HG02852 (cell line): ENCODE results near the gene KLHDC2.
"Not testable (repeated sequence)": the region's sequence is repeated elsewhere in the genome, so short reads cannot be mapped to it uniquely, and the experiment has no call there.

Experiments
- ATAC-seq: cut with Tn5 transposase; IDR thresholded peaks from one replicate; pipeline ENCODE4 v1.9.1; 2021; ENCODE audit warnings: mild to moderate bottlenecking, moderate library complexity; ENCODE audit not compliant: unreplicated experiment

KLHDC2 gene

DNA sequence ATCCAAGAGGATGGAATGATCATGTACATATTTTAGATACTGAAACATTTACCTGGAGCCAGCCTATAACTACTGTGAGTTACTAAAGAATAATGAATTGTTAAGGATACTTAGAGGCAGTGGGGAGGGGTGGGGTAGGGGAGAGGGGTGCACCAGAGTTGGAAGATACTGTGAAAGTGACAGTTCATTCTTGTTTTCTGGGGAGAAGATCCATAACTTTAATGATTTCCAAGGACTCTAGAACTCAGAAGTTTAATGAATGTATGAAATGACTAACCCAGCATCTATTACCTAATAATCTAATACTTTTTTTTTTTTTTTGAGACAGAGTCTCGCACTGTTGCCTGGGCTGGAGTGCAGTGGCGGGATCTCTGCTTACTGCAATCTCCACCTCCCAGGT is 10.5 kb downstream of the KLHDC2 start:
- no peak for ATAC-seq

GRCh38 chr14:49781040-49781439 is 13.1 kb downstream of the KLHDC2 start:
- not testable (repeated sequence) for ATAC-seq

DNA sequence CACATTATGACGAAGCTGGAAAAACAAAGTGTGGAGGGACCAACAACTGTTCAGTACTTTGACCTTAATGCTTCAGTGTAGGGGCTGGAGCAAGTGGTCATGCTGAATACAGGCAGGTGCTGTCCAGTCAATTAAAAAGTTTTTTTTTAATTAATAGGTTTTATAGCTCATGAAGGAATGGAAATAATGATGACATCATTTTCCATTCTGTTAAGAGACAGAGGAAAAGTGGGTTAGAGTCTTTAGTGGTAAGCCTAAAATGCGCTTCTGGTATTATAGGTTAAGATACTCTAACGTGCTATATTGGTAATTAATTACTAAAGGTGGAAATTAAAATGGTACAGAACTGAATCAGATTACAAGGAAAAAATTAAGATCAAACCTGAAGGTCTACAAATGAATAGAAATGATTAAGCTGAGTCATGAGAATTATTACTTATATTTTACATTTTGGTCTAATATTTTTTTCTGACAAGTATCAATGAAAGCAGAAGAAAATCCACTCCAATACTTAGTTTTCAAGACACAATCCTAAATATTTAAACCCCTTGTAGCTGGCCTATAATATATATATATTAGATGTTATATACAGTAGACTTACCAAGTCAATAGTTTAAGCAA is 15.6 kb downstream of the KLHDC2 start:
- no peak for ATAC-seq

- no peak for ATAC-seq
These were observed 18.4 kb downstream of the KLHDC2 start for GRCh38 chr14:49786315-49786714.

DNA sequence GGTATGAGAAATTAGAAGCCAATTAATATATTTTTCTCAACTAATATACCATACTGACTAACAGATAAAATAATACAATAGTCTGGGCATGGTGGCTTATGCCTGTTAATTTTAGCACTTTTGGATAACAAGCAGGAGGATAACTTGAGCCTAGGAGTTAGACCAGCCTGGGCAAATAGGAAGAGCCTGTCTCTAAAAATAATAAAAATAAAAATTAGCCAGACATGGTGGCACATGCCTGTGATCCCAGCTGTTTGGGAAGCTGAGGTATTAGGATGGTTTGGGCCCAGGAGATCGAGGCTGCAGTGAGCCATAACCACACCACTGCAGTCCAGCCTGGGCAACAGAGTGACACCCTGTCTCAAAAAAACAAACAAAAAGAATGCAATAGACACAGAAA is 24.7 kb downstream of the KLHDC2 start:
- no peak for ATAC-seq

DNA sequence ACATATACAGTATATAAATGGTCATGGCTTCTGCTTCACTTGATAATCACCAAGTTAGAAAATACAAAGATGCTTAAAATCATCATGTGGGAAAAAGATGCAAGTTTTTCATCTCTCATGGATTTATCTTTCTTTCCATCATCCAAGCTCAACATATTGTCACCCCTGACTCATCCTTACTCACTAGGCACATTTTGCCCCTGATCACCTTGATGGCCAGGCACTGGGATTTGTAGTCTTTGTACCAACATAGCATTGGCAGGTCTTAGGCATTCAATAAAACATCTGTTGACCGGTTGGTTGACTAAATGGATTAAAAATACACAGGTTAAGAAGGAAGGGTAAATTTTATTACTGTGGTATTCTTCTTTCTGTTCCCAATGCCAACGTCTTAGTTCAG is 28.1 kb downstream of the KLHDC2 start:
- no peak for ATAC-seq

DNA sequence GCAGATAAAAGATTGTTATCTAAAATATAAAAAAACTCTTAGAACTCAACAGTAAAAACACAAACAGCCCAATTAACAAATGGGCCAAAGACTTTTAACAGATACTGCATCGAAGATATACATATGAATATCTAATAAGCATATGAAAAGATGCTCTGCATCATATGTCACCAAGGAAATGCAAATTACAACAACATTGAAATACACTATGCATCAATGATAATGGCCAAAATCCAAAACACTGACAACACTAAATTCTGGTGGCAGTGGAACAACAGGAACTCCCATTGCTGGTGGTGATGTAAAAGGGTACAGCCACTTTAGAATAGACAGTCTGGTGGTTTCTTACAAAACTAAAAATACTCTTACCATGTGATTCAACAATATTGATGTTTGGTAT is 40.8 kb downstream of the KLHDC2 start:
- ATAC-seq: no peak

GRCh38 chr14:49816118-49816517 is 48.2 kb downstream of the KLHDC2 start:
- ATAC-seq: not testable (repeated sequence)

DNA sequence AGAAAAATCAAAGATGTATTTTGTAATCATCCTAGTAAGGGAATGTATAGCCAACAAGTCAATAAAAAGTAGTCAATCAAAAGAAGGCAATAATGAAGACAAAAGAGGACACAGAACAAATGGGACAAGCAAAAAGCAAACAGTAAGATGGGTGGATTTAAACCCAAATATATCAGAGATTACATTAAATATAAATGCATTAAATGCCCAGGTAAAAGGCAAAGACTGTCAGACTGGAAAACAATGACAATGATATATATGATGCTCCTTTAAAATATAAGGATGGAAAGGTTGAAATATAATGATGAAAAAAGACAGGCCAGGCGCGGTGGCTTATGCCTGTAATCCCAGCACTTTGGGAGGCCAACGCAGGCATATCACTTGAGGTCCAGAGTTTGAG is 48.9 kb downstream of the KLHDC2 start:
- ATAC-seq: no peak

DNA sequence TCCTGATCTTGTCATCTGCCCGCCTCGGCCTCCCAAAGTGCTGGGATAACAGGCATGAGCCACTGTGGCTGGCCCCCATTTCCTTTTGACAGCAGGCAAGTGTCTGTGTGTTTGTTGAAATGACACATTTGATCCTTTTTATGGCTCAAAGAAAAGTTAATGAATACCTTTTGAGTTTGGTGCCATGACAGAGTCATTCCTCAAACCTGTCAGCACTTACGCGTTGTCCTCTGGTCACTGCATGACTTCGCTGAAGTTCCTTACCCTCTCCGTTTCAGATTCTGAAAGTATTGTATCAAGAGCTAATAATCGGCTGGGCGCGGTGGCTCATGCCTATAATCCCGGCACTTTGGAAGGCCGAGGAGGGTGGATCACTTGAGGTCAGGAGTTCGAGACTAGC is 52.2 kb downstream of the KLHDC2 start:
- ATAC-seq: no peak

- ATAC-seq: no peak
These were observed 60.7 kb downstream of the KLHDC2 start for GRCh38 chr14:49828640-49829039.
